ENCODE measurements around the gene CD68. TPM values are rescaled to one million over a fixed set of nuclear protein-coding genes. Genes with fewer than 3 reads are reported as not detected.
"Not testable (repeated sequence)": the region's sequence is repeated elsewhere in the genome, so short reads cannot be mapped to it uniquely, and the experiment has no call there.

Gene CD68
- total RNA-seq, 2 experiments from 2014 or later: 9.2 to 13.7 TPM

DNA sequence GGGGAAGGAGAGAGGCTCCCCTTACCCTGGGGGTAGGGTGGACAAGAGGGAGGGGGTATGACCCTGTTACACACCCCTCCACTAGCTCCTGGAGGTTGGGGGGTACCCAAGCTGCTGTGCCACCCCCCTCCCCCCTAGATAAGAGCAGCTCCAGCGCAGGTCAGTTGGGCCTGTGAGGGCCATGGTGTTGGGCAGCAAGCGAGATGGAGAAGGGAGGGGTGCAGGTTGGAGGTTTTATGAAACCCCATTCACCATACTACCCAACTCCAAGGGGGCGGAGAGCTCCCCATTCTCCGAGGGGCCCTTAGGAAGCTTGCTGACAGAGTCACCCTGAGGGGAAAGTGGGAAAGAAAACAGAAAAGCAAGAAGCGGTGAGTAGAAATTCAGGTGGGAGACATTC is 12.2 kb downstream of the CD68 start:
- Mint-ChIP-seq H3K27ac (no peak overlapping the region), H3K27me3 (no peaks in the 10 kb centered on the region), H3K9me3 (ENCODE audit: low read depth) (no peaks in the 10 kb centered on the region), H3K4me3 (no peak overlapping the region), H3K4me1 (peaks cover 5% of the 10 kb centered on the region), H3K36me3 (ENCODE audit: low read depth) (peaks cover 50% of the 10 kb centered on the region)
- intact Hi-C loops (cut with DNase I, micrococcal nuclease): no loop called here
- DNase-seq (no peak), ATAC-seq (no peak)
- POLR2A ChIA-PET: no interaction called here
- CTCF ChIA-PET: interaction anchor here (1.3 kb wide), 1 partner anchor 31 kb away, joined by 4 read pairs; no protein-coding TSS in a partner anchor

DNA sequence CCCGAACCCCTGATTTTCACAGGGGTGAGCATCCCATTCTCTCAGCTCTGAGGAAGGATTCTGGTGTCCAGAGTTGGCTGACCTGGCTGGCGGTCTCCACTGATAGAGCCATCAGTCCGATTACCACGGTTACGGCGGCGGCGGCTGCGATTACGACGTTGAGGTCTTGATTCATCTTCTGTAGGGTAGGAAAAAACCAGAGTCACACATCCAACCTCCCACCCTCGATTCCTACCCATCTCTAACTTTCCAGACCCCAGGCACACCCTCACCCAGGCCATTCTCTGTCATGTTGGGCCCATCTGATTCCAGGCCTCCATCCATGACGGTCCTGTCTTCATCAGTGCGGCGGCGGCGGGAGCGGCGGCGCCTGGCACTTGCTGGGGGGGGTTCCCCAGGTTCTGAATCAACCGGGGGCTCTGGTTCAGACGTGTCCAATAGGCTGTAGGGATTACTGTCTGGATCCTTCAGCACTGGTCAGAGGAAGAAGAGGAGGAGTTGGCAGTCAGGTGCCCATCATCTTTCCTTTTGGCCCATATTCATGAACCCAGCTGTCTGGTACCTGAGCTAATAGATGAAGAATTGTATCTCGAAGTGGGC is 13.1 kb downstream of the CD68 start:
- Mint-ChIP-seq H3K27me3 (no peaks in the 10 kb centered on the region), H3K4me3 (no peak overlapping the region), H3K36me3 (ENCODE audit: low read depth) (peaks cover 53% of the 10 kb centered on the region), H3K27ac (no peak overlapping the region), H3K4me1 (peaks cover under 1% of the 10 kb centered on the region), H3K9me3 (ENCODE audit: low read depth) (no peaks in the 10 kb centered on the region)
- intact Hi-C loops (cut with DNase I, micrococcal nuclease): no loop called here
- ChIA-PET POLR2A (no interaction called here), CTCF (interaction anchor here (0.5 to 1.5 kb wide), 4 partner anchors 27 to 198 kb away, joined by 3 to 4 read pairs (median 3); partner anchors contain the start of gene PLSCR3)
- ATAC-seq (no peak), DNase-seq (no peak)

DNA sequence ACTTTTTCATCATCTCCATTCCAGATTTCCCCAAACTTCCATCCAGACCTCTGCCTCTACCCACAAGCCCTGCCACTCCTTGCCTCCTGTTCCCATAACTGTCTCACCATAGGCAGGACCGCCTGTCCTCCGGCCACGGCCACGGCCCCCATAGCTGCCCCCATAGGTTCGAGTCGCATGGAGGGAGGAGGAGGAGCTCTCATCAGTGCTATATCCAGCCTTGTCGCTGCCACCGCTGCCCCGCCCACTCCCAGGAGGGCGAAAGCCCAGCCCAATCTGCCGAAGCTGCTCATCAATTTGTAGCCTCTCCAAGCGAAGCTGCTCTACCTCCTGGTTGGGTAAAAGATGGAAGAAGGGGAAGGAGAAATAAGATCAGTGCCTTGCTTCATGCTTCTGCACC is 13.9 kb downstream of the CD68 start:
- no peak for DNase-seq
- intact Hi-C loops (cut with DNase I, micrococcal nuclease): no loop called here
- CTCF ChIA-PET: interaction anchor here (0.7 to 1.5 kb wide), 3 partner anchors 15 to 548 kb away, joined by 3 read pairs; no protein-coding TSS in a partner anchor
- Mint-ChIP-seq H3K36me3 (ENCODE audit: low read depth) (peaks cover 48% of the 10 kb centered on the region), H3K27ac (no peak overlapping the region), H3K27me3 (no peaks in the 10 kb centered on the region), H3K4me3 (no peak overlapping the region), H3K9me3 (ENCODE audit: low read depth) (no peaks in the 10 kb centered on the region), H3K4me1 (no peaks in the 10 kb centered on the region)
- ATAC-seq: no peak
- POLR2A ChIA-PET: interaction anchor here (0.6 kb wide), 1 partner anchor 144 kb away, joined by 3 read pairs; no protein-coding TSS in a partner anchor

DNA sequence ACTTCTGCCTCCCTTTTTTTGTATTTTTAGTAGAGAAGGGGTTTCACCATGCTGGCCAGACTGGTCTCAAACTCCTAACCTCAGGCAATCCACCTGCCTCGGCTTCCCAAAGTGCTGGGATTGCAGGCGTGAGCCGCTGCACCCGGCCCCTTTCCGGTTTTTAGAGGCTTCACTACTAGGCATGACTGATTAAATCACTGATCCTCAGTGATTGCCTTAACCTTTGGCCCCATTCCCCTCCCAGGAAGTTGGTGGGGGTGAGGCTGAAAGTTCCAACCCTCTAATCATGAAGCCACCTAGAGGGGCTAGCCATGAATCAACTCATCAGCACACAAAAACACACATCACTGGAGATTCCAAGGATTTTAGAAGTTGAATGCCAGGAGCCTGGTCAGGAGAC is 18.1 kb downstream of the CD68 start:
- H3K9me3 Mint-ChIP-seq (ENCODE audit: low read depth); H3K4me3 Mint-ChIP-seq; H3K27me3 Mint-ChIP-seq; ATAC-seq; H3K4me1 Mint-ChIP-seq; CTCF ChIA-PET; H3K27ac Mint-ChIP-seq; POLR2A ChIA-PET; DNase-seq; intact Hi-C loops (cut with DNase I, micrococcal nuclease): not testable (repeated sequence)
- H3K36me3 Mint-ChIP-seq (ENCODE audit: low read depth): peaks cover 64% of the 10 kb centered on the region

DNA sequence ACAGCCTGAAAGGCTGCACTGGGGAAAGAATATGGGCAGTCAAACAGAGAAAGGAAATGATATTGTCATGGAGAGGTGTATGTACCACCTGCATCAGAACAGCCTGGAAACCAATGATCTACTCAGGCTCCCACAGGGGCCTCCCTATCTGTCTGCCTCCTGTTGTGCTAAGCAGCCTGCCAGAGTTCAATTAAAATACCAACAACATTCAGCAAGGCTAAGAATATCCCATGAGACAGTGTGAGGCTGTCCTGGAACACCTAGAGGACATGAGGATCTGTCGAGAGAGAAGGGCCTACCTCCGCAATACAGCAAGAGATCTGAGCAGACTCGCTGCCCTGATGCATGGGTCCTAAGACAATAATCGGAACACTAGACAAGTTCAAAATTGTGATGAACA is 26.8 kb downstream of the CD68 start:
- no peak for DNase-seq
- Mint-ChIP-seq H3K27me3 (no peaks in the 10 kb centered on the region), H3K4me1 (peaks cover 18% of the 10 kb centered on the region), H3K36me3 (ENCODE audit: low read depth) (peaks cover 42% of the 10 kb centered on the region), H3K4me3 (no peak overlapping the region), H3K27ac (no peak overlapping the region), H3K9me3 (ENCODE audit: low read depth) (no peaks in the 10 kb centered on the region)
- intact Hi-C loops (cut with DNase I, micrococcal nuclease): no loop called here
- ChIA-PET POLR2A (no interaction called here), CTCF (interaction anchor here (0.6 kb wide), 1 partner anchor 17 kb away, joined by 3 read pairs; no protein-coding TSS in a partner anchor)
- peak; percentile 49 for ATAC-seq

DNA sequence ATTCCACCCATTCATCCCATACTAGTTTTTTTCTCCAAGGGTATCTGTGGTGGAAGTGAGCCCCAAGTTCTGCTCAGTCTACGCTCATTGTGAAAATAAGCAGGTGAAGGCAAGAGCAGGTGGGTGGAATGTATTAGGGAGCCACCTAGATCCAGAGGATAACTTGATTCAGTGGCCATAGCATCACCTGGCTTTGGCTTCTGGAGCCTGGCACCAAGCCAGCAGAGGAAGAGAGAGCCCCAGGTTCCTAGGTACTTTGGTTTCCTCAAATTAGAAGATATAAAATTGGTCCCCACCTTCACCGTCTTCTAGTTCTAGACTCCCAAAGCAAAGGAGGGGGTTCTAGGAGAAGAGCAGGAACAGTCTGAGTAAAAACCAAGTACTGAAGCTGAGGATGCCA is 31.2 kb downstream of the CD68 start:
- Mint-ChIP-seq H3K9me3 (ENCODE audit: low read depth) (no peaks in the 10 kb centered on the region), H3K36me3 (ENCODE audit: low read depth) (peaks cover 23% of the 10 kb centered on the region), H3K27me3 (no peaks in the 10 kb centered on the region), H3K4me3 (no peak overlapping the region), H3K4me1 (peaks cover 40% of the 10 kb centered on the region), H3K27ac (no peak overlapping the region)
- intact Hi-C loops (cut with DNase I, micrococcal nuclease): no loop called here
- DNase-seq: no peak
- ChIA-PET CTCF (interaction anchor here (0.6 to 1.5 kb wide), 4 partner anchors 21 to 124 kb away, joined by 3 to 5 read pairs (median 3); no protein-coding TSS in a partner anchor), POLR2A (no interaction called here)
- no peak for ATAC-seq

DNA sequence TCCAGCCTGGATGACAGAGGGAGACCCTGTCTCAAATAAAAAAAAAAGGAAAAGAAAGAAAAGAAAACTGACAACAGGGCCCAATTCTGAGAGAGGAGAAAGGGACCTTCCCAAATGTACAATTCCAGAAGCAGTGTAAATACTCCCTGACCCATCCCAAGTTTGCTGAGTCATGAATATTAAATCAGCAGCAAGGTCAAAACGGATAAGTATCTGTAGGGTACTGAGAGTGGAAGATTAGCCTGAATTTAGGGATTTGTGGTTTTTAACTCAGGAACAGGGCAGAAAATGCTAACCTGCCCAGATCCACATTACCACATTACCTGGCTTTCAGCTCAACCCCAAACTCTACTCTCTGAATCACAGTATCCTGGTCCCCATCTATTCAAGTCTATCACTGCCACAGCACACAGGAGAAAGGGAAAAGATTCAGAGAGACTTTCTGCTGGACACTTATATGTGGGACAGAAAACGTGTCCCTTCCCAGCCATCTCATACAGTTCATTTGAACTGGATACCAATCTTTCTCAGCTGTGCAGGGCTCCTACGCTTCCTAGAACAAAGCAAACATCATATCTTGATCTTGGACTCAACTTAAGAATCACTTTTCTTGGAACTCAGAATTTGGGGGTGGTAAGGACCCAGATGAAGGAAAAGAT is 32.3 kb downstream of the CD68 start:
- Mint-ChIP-seq H3K9me3 (ENCODE audit: low read depth) (no peaks in the 10 kb centered on the region), H3K27ac (no peak overlapping the region), H3K4me3 (peak overlapping the region; percentile 85), H3K27me3 (no peaks in the 10 kb centered on the region), H3K4me1 (peaks cover 36% of the 10 kb centered on the region), H3K36me3 (ENCODE audit: low read depth) (peaks cover 14% of the 10 kb centered on the region)
- ChIA-PET CTCF (interaction anchor here (0.6 kb wide), 1 partner anchor 84 kb away, joined by 3 read pairs; no protein-coding TSS in a partner anchor), POLR2A (no interaction called here)
- no peak for ATAC-seq
- no peak for DNase-seq
- intact Hi-C loops (cut with DNase I, micrococcal nuclease): no loop called here

DNA sequence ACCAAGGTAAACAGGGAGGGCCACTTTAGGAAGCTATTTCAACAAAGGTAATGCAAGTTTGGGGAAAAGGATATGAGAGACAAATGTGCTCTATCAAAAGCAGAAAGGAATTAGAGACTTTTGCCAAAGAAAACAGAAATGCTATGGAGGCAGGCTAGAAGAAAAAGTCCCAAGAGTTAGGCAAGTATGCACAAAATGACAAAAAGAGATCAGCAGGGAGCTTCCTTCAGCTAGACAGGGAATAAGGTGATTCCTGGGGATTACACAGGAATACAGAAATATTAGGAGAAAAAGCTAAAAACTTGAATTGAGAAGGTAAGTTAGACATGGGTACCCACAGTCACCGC is 32.8 kb downstream of the CD68 start:
- intact Hi-C loops (cut with DNase I, micrococcal nuclease): no loop called here
- ChIA-PET CTCF (interaction anchor here (0.6 kb wide), 1 partner anchor 21 kb away, joined by 3 read pairs; no protein-coding TSS in a partner anchor), POLR2A (no interaction called here)
- H3K4me3 Mint-ChIP-seq: peak overlapping the region; percentile 85
- no peak overlapping the region for H3K27ac Mint-ChIP-seq
- ATAC-seq (no peak), DNase-seq (no peak)
- H3K4me1 Mint-ChIP-seq: peaks cover 36% of the 10 kb centered on the region
- peaks cover 14% of the 10 kb centered on the region for H3K36me3 Mint-ChIP-seq (ENCODE audit: low read depth)
- no peaks in the 10 kb centered on the region for H3K9me3 Mint-ChIP-seq (ENCODE audit: low read depth)
- H3K27me3 Mint-ChIP-seq: no peaks in the 10 kb centered on the region

DNA sequence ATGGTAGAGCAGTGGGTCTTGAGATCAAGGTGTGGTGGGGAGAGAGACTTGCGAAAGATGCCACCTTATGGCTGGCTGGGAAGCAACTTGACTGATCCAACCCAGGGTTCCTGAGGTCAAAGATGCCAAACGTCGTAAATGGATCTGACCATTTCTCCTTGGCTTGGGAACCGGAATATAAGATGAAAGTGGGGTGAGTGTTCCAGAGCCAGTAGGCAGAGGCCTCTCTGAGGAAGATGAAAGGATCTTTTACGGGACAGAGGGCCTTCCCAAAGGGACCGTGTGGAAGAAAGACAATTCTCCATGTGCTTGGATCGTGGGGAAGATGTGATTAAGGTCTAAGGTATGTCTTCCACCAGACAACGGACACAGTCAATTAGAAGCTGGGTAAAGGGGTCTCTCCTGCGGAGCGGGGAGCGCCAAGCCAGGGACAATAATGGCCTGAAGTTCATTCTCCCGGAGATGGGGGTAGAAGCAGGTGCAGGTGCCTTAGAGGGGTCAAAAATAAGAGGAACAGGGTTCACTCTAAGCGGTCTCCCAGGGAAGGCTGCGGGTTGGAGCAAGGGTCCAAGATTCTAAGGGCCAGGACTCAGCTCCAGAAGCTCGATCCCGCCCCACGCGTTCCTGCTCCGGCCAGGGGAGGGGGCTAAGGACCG is 34.5 kb downstream of the CD68 start:
- POLR2A ChIA-PET: interaction anchor here (1.7 to 2.4 kb wide), 3 partner anchors 14 to 37 kb away, joined by 7 to 30 read pairs (median 8); partner anchors contain the start of genes ATP1B2, MPDU1 and SAT2
- CTCF ChIA-PET: interaction anchor here (0.5 to 2.5 kb wide), 10 partner anchors 14 to 608 kb away, joined by 3 to 31 read pairs (median 6); partner anchors contain the start of genes MPDU1, SAT2, TP53 and WRAP53

DNA sequence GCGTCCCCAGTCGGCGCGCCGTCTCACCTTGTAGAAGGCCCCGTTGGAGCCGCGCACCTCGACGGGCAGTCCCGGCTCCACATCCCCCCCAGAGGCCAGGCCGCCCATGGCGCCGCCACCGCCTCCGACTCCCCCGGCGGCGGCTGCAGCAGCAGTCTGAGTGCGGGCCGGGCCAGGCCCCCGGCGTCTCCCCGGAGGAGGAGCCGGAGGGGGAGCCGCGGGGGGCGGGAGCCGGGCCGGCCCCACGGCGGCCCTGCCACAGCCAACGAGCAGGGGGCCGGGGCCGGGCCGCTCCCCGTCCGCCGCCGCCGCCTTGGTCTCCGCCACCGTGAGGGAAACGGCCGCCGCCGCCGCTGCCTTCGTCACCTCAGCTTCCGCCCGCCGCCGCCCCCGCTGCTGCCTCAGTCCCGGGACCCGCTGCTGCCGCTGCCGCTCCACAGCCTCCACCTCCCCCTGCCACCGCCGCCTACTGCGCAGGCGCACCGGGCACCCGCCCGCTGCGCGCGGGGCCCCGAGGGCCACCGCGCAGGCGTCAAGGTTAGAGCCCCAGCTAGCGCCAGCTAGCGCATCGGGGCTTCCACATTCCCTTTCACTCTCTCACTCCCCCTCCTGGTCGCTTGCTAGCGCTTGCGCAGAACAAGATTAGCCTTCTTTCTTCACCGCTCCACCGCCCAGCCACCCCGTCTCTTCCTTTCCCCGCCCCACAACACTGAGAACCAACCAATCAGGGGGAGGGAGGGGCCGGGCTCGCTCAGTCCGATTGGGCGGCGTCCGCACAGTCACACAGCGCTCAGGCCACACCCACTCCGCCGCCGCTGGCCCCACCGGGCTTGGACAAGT is 35.2 kb downstream of the CD68 start, which contains the start of gene FXR2:
FXR2 (minus strand) TSS at position 473 of the 840 bp plus-strand sequence; CDS start at position 108, 365 bp downstream.
- DNase-seq (peak; percentile 100), ATAC-seq (peak; percentile 95)
- Mint-ChIP-seq H3K4me3 (peak within 1 kb of the TSS; percentile 85), H3K27ac (peak within 1 kb of the TSS; percentile 93), H3K9me3 (ENCODE audit: low read depth) (no peaks in the 10 kb centered on the region), H3K4me1 (peaks cover 32% of the 10 kb centered on the region), H3K36me3 (ENCODE audit: low read depth) (peaks cover 14% of the 10 kb centered on the region), H3K27me3 (no peaks in the 10 kb centered on the region)
- intact Hi-C loops (cut with DNase I, micrococcal nuclease): loop anchor here (1.0 to 5.0 kb wide), 19 partner anchors 13 to 362 kb away; partner anchors contain the start of genes SAT2 (in 2 of the 2), CNTROB (in 1 of the 2), EIF5A (in 1 of the 2) and ELP5 (in 1 of the 2)
- CTCF ChIA-PET: interaction anchor here (0.6 to 2.5 kb wide), 11 partner anchors 9 to 97 kb away, joined by 3 to 31 read pairs (median 5); partner anchors contain the start of genes MPDU1, SAT2, TP53 and WRAP53
- POLR2A ChIA-PET: interaction anchor here (0.6 to 2.4 kb wide), 10 partner anchors 13 to 179 kb away, joined by 3 to 32 read pairs (median 6); partner anchors contain the start of genes ATP1B2, MPDU1, SAT2 and TP53

More for the DNA sequence above, 34.5 kb downstream of the CD68 start:
- Mint-ChIP-seq H3K36me3 (ENCODE audit: low read depth) (peaks cover 14% of the 10 kb centered on the region), H3K4me3 (peak overlapping the region; percentile 85), H3K9me3 (ENCODE audit: low read depth) (no peaks in the 10 kb centered on the region), H3K27me3 (no peaks in the 10 kb centered on the region), H3K4me1 (peaks cover 36% of the 10 kb centered on the region), H3K27ac (peak overlapping the region; percentile 93)
- ATAC-seq: no peak
- intact Hi-C loops (cut with DNase I, micrococcal nuclease): loop anchor here (1.0 to 2.0 kb wide), 8 partner anchors 29 to 285 kb away; partner anchors contain the start of genes NEURL4 (in 1 of the 2), TP53 (in 1 of the 2) and WRAP53 (in 1 of the 2)
- peak; percentile 13 for DNase-seq
